Spleen (tissue), 11 donors: ENCODE measurements around the gene ZNF362. TPM values are rescaled to one million over a fixed set of nuclear protein-coding genes. Genes with fewer than 3 reads are reported as not detected.

Experiments
- DNase-seq: peaks from one replicate; pipeline ENCODE4 v3.0.0-alpha.2; 2020
- H3K27ac ChIP-seq, 8 donors: fragments of 200-600 bp; sonication (generic) in 7 of 8; 1 replicate in 4 of 8; 2 replicates in 4 of 8; pipeline versions ENCODE4 v1.5.0 to v1.8.0; 2016 to 2021; ENCODE audit warnings: inconsistent platforms in 4 of 8, mild to moderate bottlenecking in 4 of 8, moderate library complexity in 1 of 8
- H3K27me3 ChIP-seq, 7 donors: fragments of 200-600 bp; sonication (generic) in 6 of 7; replicated peaks in 1 of 7; 1 replicate in 4 of 7; 2 replicates in 3 of 7; pipeline versions ENCODE4 v1.5.0 to v1.8.0; 2016 to 2021; ENCODE audit warnings: inconsistent platforms in 3 of 7, mild to moderate bottlenecking in 1 of 7
- H3K36me3 ChIP-seq, 6 donors: fragments of 200-600 bp; sonication (generic) in 5 of 6; 1 replicate in 4 of 6; 2 replicates in 2 of 6; pipeline versions ENCODE4 v1.5.0 to v1.8.0; 2016 to 2021; ENCODE audit warnings: inconsistent platforms in 2 of 6
- H3K4me1 ChIP-seq, 6 donors: fragments of 200-600 bp; sonication (generic) in 5 of 6; 1 replicate in 3 of 6; 2 replicates in 3 of 6; pipeline versions ENCODE4 v1.5.0 to v1.8.0; 2016 to 2021; ENCODE audit warnings: inconsistent platforms in 3 of 6
- H3K4me3 ChIP-seq, 8 donors: fragments of 200-600 bp; sonication (generic) in 7 of 8; 1 replicate in 4 of 8; 2 replicates in 4 of 8; pipeline versions ENCODE4 v1.5.0 to v1.8.0; 2016 to 2021; ENCODE audit warnings: inconsistent platforms in 4 of 8, mild to moderate bottlenecking in 4 of 8, moderate library complexity in 2 of 8
- H3K9me3 ChIP-seq, 8 donors: fragments of 200-600 bp; sonication (generic) in 7 of 8; 1 replicate in 4 of 8; 2 replicates in 4 of 8; pipeline versions ENCODE4 v1.5.0 to v1.8.0; 2016 to 2021; ENCODE audit warnings: inconsistent platforms in 4 of 8
- CTCF ChIP-seq, 11 experiments: fragments of 200-600 bp in 7 of 11; fragments of 450-650 bp in 4 of 11; sonication (generic) in 4 of 11; IDR thresholded peaks in 8 of 11; conservative IDR thresholded peaks in 3 of 11; 1 replicate in 7 of 11; 2 replicates in 4 of 11; pipeline versions ENCODE4 v1.4.0 to v1.8.0; 2016 to 2021; ENCODE audit warnings: antibody characterized with exemption in 11 of 11, inconsistent platforms in 4 of 11, mild to moderate bottlenecking in 1 of 11
- POLR2A ChIP-seq, 3 donors: fragments of 450-650 bp; IDR thresholded peaks; one replicate each; pipeline ENCODE4 v1.5.1; 2017; ENCODE audit warnings: antibody characterized with exemption in 3 of 3, mild to moderate bottlenecking in 1 of 3
- POLR2AphosphoS5 ChIP-seq, 3 donors: sonication (generic); formaldehyde crosslinking; IDR thresholded peaks; one replicate each; pipeline ENCODE4 v1.5.1; 2017; ENCODE audit warnings: antibody characterized with exemption in 3 of 3
- WGBS, 5 donors: extraction: QIAGEN DNeasy Blood & Tissue Kit in 3 of 5; methylation state at CpG; one replicate each; pipeline versions ENCODE4 v1.1.5 to v1.1.7; 2013 to 2018; 5-methylcytosine and 5-hydroxymethylcytosine counted together
- intact Hi-C: fragments of 100-400 bp; cut with DNase I; formaldehyde crosslinking; loops from one replicate; pipeline ENCODE4 v1.15.0; 2023; ENCODE audit warnings: low total_unique reads
- polyA plus RNA-seq, 3 donors: library from polyadenylated mRNA; stranded (reverse); fragments of 200-250 nt; gene quantifications; one replicate each; pipeline ENCODE4 v1.2.1, GENCODE V29; 2013
- total RNA-seq, 7 donors: library from RNA; depleted of rRNA in 3 of 7; stranded (reverse); fragments of >200 nt in 3 of 7; fragmentation: NEBNext Ultra II Directional in 4 of 7; extraction: Animal tissue kit (Norgen Biotek cat#: 25700) in 4 of 7; gene quantifications; one replicate each; pipeline versions ENCODE4 v1.1.0 to v1.2.1, GENCODE V29; 2016 to 2021
- donor health status: healthy with polysubstance abuse.
- donor health status: DM: no; HTN: no; CAD: no; lungs with moderate emphysema.
- donor health status: DM: no; HTN: no; CAD: no.
- donor health status: Bipolar disorder and iron deficiency.
- donor health status: healthy.
- donor health status: DM: no; HTN: no; CAD: no.
- donor health status: DM: yes; HTN: yes; CAD: no.

The ZNF362 gene
- total and polyA plus RNA-seq, 10 donors = 8.7 to 47.0 (median 24.8) TPM

- peaks cover 0 to 66% (median 4%) of the 10 kb centered on the region in 6 donors for H3K36me3 ChIP-seq
- H3K4me1 ChIP-seq = peaks cover 59 to 100% (median 92%) of the 10 kb centered on the region in 6 donors
- H3K27me3 ChIP-seq = no peaks in the 10 kb centered on the region
- H3K4me3 ChIP-seq = peak overlapping the region in 4 of 8 donors; percentile 7 to 42 (median 9)
- no peaks in the 10 kb centered on the region for H3K9me3 ChIP-seq
- 43 to 70% (median 46%) methylated on average over 2 to 7 of the region's 7 CpGs for WGBS, 5 donors
- intact Hi-C loops = no loop called here
- H3K27ac ChIP-seq = peak overlapping the region; percentile 24 to 99 (median 94)
- TF ChIP-seq CTCF (IDR thresholded peaks at IDR 0.05 in 8 of 11, conservative IDR thresholded peaks at IDR 0.05 in 3 of 11) = no peak
- TF ChIP-seq POLR2AphosphoS5 (IDR thresholded peaks at IDR 0.05) = peak; percentile 25 to 46 (median 43)
- no peak for DNase-seq
Measured at GRCh38 chr1:33342041-33342723, 85.9 kb downstream of the ZNF362 start.

- 24 to 67% (median 37%) methylated on average over 5 of the region's 5 CpGs for WGBS, 5 donors
- DNase-seq = no peak
- H3K9me3 ChIP-seq = no peaks in the 10 kb centered on the region
- H3K36me3 ChIP-seq = peaks cover 0 to 66% (median 4%) of the 10 kb centered on the region in 6 donors
- TF ChIP-seq POLR2A (IDR thresholded peaks at IDR 0.05) (no peak), POLR2AphosphoS5 (IDR thresholded peaks at IDR 0.05) (peak in 1 of 3 donors; percentile 39), CTCF (IDR thresholded peaks at IDR 0.05 in 8 of 11, conservative IDR thresholded peaks at IDR 0.05 in 3 of 11) (no peak)
- no peaks in the 10 kb centered on the region for H3K27me3 ChIP-seq
- intact Hi-C loops = no loop called here
- peak overlapping the region in 1 of 8 donors; percentile 24 for H3K4me3 ChIP-seq
- peak overlapping the region; percentile 31 to 99 (median 94) for H3K27ac ChIP-seq
- peaks cover 46 to 100% (median 94%) of the 10 kb centered on the region in 6 donors for H3K4me1 ChIP-seq
Measured at GRCh38 chr1:33343539-33343938, 87.2 kb downstream of the ZNF362 start.

GRCh38 chr1:33344896-33345560 is 88.7 kb downstream of the ZNF362 start:
- intact Hi-C loops = no loop called here
- whole genome bisulfite sequencing, 5 donors = 47 to 67% (median 64%) methylated on average over 2 of the region's 2 CpGs

More at GRCh38 chr1:33344896-33345560, 88.7 kb downstream of the ZNF362 start:
- TF ChIP-seq POLR2AphosphoS5 (IDR thresholded peaks at IDR 0.05) (no peak), CTCF (IDR thresholded peaks at IDR 0.05 in 8 of 11, conservative IDR thresholded peaks at IDR 0.05 in 3 of 11) (no peak), POLR2A (IDR thresholded peaks at IDR 0.05) (no peak)
- DNase-seq = no peak
- Histone ChIP-seq H3K27ac (peak overlapping the region in 7 of 8 donors; percentile 36 to 99 (median 98)), H3K27me3 (no peaks in the 10 kb centered on the region), H3K4me1 (peaks cover 39 to 93% (median 83%) of the 10 kb centered on the region in 6 donors), H3K4me3 (no peak overlapping the region), H3K9me3 (no peaks in the 10 kb centered on the region), H3K36me3 (peaks cover 0 to 63% (median 4%) of the 10 kb centered on the region in 6 donors)
